HG03342 (cell line): Measurements from ENCODE around the gene ACSL1.

Source experiments
- ATAC-seq: cut with Tn5 transposase; IDR thresholded peaks from one replicate; pipeline ENCODE4 v1.9.1; 2021; ENCODE audit warnings: mild to moderate bottlenecking, moderate library complexity; ENCODE audit not compliant: unreplicated experiment

ACSL1 gene

DNA sequence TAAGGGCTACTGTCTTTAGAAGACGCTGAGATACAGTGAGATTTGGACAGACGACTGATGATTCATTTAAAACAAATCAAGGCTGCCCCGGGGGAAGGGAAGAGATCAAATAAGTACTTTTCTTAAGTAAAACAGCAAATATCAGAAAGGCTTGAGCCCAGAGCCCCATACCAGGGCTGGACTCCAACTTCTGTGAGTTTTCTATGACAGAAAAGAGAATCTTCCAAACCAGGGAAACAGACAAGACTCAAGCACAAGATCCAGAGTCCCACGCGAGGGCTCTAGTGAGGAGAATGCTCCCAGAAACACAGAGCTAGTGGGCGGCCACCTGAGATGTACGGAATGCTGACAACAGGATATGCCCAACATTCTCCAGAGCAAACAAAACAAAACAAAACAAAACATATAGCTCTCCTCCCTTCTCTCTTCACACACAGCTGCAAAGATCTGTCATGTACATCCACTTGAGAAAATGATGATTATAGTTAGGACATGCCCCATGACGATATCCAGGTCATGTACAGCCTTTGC, 13.1 kb downstream of the ACSL1 start:
- ATAC-seq = no peak

GRCh38 chr4:184812199-184812542, 13.6 kb downstream of the ACSL1 start:
- no peak for ATAC-seq

- no peak for ATAC-seq
Measured at GRCh38 chr4:184811526-184812198, 14.1 kb downstream of the ACSL1 start.

DNA sequence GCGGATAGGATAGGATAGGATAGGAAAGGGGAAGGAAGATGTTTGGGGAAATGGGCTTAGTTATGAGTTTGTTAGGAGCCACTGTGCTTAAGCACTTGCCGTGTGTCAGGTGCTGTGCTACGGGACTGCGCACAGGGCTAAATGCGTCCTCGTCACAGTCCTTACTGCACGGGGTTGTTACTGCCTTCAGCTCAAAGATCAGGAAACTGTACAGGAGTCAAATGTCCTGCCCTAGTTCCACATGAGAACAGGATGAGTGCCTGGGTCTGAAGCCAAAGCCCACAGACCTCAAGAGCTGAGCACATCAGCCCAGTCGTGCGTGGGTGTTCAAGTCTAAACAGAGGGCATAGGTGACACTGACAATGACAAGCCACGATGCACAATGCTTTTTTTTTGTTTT, 15.0 kb downstream of the ACSL1 start:
- no peak for ATAC-seq

GRCh38 chr4:184808713-184809050, 17.1 kb downstream of the ACSL1 start:
- no peak for ATAC-seq

DNA sequence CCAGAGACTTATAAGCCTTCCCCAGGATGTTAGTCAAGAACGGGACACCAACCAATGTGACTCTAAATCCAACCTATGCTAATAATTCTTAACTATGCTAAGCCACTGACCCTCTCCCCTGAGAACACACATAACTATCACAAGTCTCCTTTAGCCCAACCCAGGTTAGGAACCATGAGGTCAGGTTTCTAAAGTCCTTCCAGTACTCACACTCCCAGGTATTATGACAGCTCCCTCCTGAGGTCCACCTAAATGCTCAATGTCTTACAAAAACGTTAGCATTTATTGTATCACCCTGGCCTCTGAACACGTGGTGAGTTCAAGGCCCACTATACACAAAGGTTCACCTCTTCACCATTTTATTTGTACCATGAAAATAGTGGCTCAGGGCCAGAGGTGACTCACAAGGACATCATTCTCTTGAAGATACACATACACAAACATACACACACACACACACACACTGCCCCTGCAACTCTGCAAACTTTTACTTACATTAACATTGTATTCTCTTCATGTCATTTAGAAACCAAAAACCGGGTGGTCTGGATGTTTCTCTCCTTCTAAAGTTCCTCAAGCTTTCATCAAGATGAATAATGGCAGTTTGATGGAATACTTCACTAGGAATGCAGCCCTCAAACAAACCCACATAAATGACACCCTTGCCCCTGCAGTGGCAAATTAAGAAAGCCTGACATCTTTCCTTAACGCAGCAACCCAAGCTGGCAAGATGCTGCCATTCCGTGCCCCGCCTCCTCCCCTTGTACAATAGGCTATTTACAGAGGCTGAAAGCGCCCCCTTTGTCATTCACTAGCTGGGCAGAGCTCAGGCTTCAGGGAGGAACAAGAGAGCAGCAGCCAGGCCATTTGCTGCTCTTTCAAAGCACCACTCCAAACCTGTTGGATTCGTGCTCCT, 17.7 kb downstream of the ACSL1 start:
- no peak for ATAC-seq

DNA sequence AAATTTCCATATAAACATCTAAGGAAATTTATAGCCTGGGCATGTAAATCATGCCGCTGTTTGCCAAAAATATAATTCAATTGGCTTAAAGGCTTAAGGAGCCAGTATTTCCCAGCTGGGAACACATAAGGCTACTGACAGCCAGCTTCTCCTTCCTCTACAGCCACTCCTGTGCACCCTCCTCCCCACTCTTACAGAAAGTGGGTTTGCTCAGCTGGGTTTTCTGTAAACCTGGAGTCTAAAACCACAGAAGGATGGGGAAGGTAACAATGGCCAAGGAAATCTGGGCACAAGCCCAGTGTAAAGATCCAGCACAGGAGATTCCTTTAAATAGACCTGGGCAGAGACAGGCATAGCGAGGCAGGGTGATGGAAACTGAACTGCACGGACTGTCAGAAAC, 18.5 kb downstream of the ACSL1 start:
- no peak for ATAC-seq

- ATAC-seq = no peak
Measured at GRCh38 chr4:184806711-184807110, 19.1 kb downstream of the ACSL1 start.

DNA sequence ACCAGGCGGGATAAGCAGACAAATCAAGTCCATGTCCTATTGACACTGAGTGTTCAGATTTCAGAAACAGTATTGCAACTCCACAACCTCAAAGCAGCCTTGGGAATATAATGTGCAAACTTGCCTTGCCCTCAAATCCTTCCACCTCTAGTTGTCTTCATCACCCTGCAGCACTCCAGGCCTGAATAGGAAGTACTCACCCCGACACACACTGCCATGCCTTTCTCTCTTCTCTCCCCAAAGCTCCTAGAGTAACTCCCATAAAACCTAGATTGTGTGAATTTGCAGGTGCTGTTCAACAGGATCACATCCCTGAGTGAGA, 19.6 kb downstream of the ACSL1 start:
- no peak for ATAC-seq

DNA sequence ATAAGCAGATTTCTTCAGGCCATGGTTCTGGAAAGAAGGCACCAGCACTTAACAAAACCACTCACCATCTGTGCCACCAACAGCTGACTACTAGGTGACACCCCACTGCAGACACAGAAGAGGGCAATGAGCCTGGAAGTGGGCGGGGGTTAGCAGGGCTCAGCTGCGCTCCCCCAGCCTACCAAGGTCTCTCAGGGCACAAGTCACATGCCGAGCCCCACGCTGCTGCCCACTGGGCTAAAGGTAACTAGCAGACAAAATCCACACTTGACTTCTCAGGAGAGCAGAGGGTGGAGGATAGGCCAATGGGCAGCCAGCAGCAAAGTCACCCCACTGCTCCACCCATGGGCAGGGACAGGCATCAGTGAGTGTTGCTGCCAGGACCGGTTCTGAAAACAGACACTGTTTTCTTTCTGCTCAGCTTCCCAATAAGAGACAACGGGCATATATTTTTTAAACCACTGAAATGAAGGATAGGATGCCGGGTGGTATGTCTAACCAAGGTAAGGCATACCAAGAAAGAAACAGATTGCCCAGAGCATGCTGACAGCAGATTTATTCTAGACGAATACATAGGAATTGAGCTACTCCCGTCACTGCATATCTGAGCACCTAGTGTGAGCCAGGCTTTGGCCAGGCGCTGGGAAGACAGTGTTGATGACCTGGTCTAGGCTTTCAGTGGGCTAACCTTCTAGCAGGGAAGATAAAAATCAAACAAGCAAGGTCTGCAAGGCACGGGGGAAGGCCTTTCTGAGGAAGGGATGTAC, 20.1 kb downstream of the ACSL1 start:
- ATAC-seq = peak; percentile 43

- no peak for ATAC-seq
Measured at GRCh38 chr4:184804621-184805020, 21.1 kb downstream of the ACSL1 start.

- ATAC-seq = no peak
Measured at GRCh38 chr4:184803874-184804273, 21.9 kb downstream of the ACSL1 start.

DNA sequence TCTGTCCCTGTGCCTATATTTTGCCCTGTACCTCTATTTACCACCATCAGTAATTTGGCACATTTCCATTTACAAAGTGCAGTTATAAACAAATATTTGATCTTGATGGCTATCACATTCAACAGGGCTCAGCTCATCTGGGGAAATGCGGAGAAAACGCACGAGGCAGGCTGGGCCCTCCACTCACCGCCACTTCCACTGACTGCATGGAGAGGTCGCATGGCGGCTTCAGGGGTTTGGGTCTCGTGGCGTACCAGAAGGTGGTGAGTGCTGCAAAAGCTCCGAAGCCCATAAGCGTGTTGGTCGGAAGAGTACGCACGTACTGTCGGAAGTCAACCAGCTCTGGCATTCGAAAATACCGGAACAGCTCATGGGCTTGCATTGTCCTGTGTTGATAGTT, 22.6 kb downstream of the ACSL1 start:
- ATAC-seq = no peak

GRCh38 chr4:184802697-184803015, 23.1 kb downstream of the ACSL1 start:
- ATAC-seq = no peak

- ATAC-seq = no peak
Measured at GRCh38 chr4:184801781-184802696, 23.7 kb downstream of the ACSL1 start.

GRCh38 chr4:184798504-184798903, 27.3 kb downstream of the ACSL1 start:
- ATAC-seq = no peak

DNA sequence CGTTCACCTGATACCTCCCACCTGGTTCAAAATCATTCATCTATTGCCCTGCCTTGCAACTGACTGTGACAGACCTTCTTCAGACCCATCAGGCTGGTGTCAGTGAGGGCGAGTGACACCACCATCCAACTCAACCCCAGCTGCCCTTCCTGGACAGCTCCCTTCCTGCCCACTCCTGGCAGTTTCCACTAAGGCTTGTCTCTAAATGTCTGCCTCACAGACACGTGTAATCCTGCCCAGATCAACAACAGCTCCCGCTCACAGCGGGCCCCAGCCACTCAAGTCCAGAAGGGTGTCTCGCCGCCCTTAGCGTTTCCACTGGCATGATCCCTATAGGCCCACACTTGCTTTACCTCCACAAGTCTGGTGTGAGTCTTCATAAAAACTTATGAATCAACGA, 28.9 kb downstream of the ACSL1 start:
- ATAC-seq = no peak

DNA sequence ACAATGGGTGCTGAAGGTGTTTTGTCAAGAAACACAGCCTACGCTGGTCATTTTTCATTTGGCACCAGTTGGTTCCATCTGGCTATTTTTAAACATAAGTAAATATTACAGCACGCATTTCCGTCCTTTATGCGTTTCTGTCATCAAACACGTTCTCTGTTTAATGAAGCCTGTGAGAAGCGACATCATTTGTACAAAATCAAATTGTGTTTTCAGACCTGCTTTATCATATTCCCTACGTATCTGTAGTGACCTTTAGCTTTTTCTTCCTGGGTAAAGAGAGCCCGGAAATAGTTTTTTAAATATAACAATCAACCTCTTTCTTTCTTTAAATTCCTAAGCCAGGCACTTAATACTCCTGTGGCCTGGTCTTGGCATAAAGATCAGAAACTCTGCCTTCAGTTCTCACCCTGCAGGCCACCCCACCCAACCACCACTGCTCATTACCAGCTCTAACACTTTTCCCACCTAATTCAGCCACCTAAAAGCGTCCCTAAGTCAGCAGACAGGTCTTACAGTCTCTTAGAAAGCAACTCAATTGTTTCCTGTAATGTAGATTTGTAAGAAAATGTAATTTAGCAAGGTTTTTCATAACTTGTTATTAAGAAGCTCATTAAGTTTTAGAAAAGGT, 30.4 kb downstream of the ACSL1 start:
- ATAC-seq = no peak

DNA sequence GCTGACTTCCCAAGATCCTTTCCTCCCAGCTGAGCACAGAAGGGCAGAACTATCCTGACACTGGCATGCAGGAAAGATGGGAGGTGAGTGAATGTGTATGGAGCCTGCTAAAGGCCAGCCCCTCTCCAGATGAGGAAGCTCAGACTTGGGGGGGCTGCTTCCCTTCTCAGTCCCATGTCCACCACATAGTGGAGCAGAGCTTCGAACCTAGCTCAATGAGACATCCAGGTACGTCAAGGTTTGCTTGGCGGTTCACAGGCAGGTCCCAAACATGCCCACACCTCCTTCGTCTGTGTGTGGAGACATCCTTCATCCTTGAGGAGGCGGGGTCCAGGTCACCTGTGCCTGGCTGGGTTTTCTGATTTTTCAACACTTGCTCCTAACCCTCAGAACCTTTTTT, 31.3 kb downstream of the ACSL1 start:
- ATAC-seq = no peak

DNA sequence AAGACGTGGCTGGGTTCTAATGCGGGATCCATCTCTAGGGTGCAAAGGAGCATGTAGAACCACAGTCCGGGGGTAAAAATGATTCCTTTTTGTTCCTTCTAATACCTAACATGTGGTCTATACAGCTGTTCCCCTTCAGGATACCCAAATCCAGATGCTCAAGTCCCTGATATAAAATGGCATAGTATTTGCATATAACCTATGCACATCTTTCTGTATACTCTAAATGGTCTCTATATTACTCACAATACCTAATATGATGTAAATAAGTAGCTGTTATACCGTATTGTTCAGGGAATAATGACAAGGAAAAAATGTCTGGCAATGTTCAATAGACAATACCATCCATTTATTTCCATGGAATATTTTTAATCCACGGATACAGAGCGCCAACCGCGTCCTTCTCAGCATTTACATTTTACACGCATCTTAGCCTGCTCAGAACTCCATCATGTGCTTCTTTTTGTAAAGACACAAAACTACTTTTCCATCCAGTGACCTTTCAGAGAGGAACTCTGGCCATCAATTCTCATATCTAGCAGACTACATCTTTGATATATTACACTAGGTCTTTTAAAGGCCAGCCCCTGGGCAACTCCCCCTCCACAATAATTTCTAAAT, 31.9 kb downstream of the ACSL1 start:
- ATAC-seq = no peak
